ENCODE data around the gene AHCTF1. TPM values are rescaled to one million over a fixed set of nuclear protein-coding genes. Genes with fewer than 3 reads are reported as not detected.

AHCTF1 gene
- total and polyA plus RNA-seq, 9 of the 15 experiments (the other 6 are each of a cell fraction or from before 2014, with no cell fraction given), result 9.4 to 102 (median 47.6) TPM

DNA sequence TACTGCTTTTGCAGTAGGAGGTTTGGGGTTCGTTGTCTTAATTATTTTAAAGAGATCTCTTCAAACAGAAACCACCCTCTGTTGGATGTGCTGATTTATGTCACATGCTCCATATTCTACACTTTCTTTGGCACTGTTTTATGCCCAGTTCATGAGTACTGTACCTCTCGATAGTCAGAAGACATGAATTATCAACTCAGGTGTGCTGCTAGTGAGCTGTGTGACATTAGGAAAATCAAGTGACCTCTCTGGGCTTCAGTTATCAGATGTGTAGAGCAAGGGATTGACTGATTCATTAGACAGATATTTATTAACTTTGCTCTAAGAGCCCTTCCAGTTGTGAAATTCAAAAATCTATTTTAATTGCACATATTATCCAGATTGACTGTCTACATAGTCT is 2.1 kb upstream of the AHCTF1 start:
- peaks cover 3 to 11% of the 10 kb centered on the region in 2 experiments; a peak in 4 of 5 replicates for H3K4me1 ChIP-seq (replicated peaks in 1 of 2; ENCODE audit: control insufficient read depth in 2 of 2, insufficient read depth in 2 of 2, low read length in 2 of 2)
- ATAC-seq (no peak), FAIRE-seq (no peak), DNase-seq (ENCODE audit: extremely low read depth in 1 of 4, low spot score in 3 of 4) (no peak)
- ChIA-PET POLR2A (interaction anchor here (1.4 kb wide), 1 partner anchor 19 kb away, joined by 6 read pairs; no protein-coding TSS in a partner anchor), CTCF (ENCODE audit: low intra/inter-chr PET ratio) (no interaction called here)
- H2AFZ ChIP-seq (ENCODE audit: low read depth, low read length), result no peak overlapping the region
- intact Hi-C loops (cut with micrococcal nuclease) (loop anchor here (10.0 kb wide), 1 partner anchor 369 kb away; the partner anchor contains the start of genes CNST and TFB2M), in situ Hi-C loops (cut with MboI) (no loop called here)
- H3K4me2 ChIP-seq (ENCODE audit: insufficient read depth, low read length), result no peak overlapping the region
- peaks cover 4% of the 10 kb centered on the region; the same call in 1 of the 2 replicates for H4K20me1 ChIP-seq (replicated peaks; ENCODE audit: control insufficient read depth, insufficient read depth, low read length)
- H3K36me3 ChIP-seq (ENCODE audit: control insufficient read depth, insufficient read depth, low read length), result peaks cover 12% of the 10 kb centered on the region
- H3K27ac ChIP-seq (ENCODE audit: extremely low read depth, low read depth, low read length), result no peak overlapping the region
- H3K9me1 ChIP-seq (ENCODE audit: control insufficient read depth, insufficient read depth, low read length), result no peaks in the 10 kb centered on the region
- no peaks in the 10 kb centered on the region for H3K9me3 ChIP-seq (replicated peaks; ENCODE audit: control insufficient read depth, insufficient read depth, low read depth, low read length)
- H3K27me3 ChIP-seq (ENCODE audit: control insufficient read depth in 2 of 2, insufficient read depth in 2 of 2, low read length in 2 of 2), result no peaks in the 10 kb centered on the region
- H3K4me3 ChIP-seq, result no peak overlapping the region
- WGBS (ENCODE audit: insufficient coverage, low coverage, missing lambda C conversion rate), result 61% methylated on average over 2 of the region's 2 CpGs
- no TSS peak for BruUV-seq (replicated peaks)
- peak; percentile 54; the same call in 1 of the 2 replicates for TF ChIP-seq ADNP (tag; IDR thresholded peaks at IDR 0.05)
- no peak for TF ChIP-seq HMGN3 (IDR thresholded peaks at IDR 0.05; ENCODE audit: borderline replicate concordance, extremely low read depth, insufficient read length, low read depth, low read length)
- TF ChIP-seq RBM25 (IDR thresholded peaks at IDR 0.05; ENCODE audit: low read depth, low read length, severe bottlenecking), result peak; percentile 95
- TF ChIP-seq ZSCAN29 (IDR thresholded peaks at IDR 0.05), result no peak
- TF ChIP-seq ATF2 (CRISPR knock-in tag; IDR thresholded peaks at IDR 0.05), result no peak
- peak; percentile 80 for TF ChIP-seq BCOR (IDR thresholded peaks at IDR 0.05)
- TF ChIP-seq ZNF507 (tag; conservative IDR thresholded peaks at IDR 0.05), result no peak
- peak; percentile 54 to 66; a peak in 2 of 4 replicates for TF ChIP-seq KDM1A (IDR thresholded peaks at IDR 0.05)
- TF ChIP-seq ZFP36 (IDR thresholded peaks at IDR 0.05; ENCODE audit: low read depth, low read length, partially characterized antibody), result peak; percentile 52
- TF ChIP-seq PTBP1 (IDR thresholded peaks at IDR 0.05; ENCODE audit: low read depth, low read length), result no peak
- TF ChIP-seq, protein P1, sequence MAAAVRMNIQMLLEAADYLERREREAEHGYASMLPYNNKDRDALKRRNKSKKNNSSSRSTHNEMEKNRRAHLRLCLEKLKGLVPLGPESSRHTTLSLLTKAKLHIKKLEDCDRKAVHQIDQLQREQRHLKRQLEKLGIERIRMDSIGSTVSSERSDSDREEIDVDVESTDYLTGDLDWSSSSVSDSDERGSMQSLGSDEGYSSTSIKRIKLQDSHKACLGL (CRISPR knock-in tag; IDR thresholded peaks at IDR 0.05; ENCODE audit: borderline replicate concordance, poor library complexity, severe bottlenecking), result no peak
- peaks cover 27% of the 10 kb centered on the region for H3K79me2 ChIP-seq (ENCODE audit: control insufficient read depth, insufficient read depth, low read length)
- no peak overlapping the region for H3K9ac ChIP-seq (ENCODE audit: insufficient read depth in 1 of 2, low read depth in 2 of 2, low read length in 2 of 2)

Data from K562 (cell line).